ENCODE measurements around the gene ALG5.

Gene ALG5

DNA sequence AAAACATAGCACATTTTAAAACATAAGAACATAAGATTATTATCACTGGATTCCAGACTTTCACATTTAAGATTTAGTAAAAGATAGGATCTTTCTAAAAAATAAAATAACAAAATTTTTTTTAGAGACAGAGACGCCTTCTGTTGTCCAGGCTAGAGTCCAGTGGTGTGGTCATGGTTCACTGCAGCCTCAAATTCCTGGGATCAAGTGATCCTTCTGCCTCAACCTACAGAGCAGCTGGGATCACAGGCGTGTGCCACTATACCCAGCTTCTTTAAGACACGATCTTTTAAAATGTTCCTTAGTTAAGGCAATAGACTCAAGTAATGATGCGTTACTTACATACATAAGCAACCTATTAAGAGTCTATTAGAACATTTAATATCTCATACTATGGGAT is 32.7 kb downstream of the ALG5 start:
- TF ChIP-seq, protein P1, sequence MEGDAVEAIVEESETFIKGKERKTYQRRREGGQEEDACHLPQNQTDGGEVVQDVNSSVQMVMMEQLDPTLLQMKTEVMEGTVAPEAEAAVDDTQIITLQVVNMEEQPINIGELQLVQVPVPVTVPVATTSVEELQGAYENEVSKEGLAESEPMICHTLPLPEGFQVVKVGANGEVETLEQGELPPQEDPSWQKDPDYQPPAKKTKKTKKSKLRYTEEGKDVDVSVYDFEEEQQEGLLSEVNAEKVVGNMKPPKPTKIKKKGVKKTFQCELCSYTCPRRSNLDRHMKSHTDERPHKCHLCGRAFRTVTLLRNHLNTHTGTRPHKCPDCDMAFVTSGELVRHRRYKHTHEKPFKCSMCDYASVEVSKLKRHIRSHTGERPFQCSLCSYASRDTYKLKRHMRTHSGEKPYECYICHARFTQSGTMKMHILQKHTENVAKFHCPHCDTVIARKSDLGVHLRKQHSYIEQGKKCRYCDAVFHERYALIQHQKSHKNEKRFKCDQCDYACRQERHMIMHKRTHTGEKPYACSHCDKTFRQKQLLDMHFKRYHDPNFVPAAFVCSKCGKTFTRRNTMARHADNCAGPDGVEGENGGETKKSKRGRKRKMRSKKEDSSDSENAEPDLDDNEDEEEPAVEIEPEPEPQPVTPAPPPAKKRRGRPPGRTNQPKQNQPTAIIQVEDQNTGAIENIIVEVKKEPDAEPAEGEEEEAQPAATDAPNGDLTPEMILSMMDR (IDR thresholded peaks at IDR 0.05; ENCODE audit: low read depth, low read length, missing control alignments), result no peak
- DNase-seq (ENCODE audit: extremely low read depth, low read depth), result no peak
- no peak overlapping the region for H3K4me3 ChIP-seq (replicated peaks; ENCODE audit: low read depth, low read length)

DNA sequence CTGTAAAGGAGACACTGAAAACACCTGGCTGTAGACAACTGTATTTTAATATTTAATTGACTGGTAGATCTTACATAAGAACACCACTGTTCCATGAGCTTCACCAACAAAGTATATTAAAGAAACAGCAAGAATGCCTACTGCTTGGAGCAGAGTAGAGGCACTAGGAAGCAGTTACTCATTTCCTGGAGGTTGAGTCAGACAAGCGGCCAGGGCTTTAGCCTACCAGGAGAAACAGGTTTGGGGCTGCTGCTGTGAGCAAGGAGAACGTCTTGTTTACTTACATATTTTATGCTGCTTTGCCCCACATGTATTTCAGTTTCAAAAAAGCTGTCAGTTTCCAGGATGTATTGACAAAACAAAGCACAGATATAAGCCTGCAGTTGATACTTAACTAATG is 33.4 kb downstream of the ALG5 start:
- peak; percentile 49 for DNase-seq (ENCODE audit: extremely low read depth, low read depth)
- TF ChIP-seq, protein P1 (IDR thresholded peaks at IDR 0.05; ENCODE audit: low read depth, low read length, missing control alignments), result no peak

DNA sequence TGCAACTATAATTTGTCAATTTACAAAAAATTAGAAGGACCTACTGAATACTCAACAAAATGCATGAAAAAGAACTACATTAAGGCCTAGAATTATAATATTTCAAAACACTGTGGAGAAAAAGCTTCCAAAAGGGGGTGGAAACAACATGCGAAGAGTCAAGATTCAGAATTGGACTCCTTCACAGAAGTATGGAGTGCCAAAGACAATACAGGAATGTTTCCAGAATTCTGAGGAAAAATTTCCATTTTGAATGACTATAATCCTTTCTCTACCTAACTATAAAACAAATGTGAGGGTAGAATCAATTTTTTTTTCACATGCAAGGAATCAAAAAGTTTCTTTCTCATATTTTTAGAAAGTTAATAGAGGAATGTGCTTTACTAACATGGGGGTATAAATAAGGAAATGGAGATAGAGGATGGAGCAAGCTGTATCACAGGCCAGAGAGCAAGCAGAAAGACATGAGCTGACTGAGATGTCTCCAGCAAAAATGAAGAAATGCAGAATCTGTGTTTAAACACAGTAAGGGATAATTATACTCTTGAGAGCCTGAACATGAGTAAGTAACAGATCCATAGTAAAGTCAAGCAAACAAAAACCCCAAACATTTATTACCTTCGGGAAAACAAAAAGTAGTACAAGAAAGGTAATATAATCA is 39.6 kb downstream of the ALG5 start:
- no peak for DNase-seq (ENCODE audit: extremely low read depth, low read depth)
- H3K4me3 ChIP-seq (replicated peaks; ENCODE audit: low read depth, low read length), result no peak overlapping the region
- TF ChIP-seq, protein P1 (IDR thresholded peaks at IDR 0.05; ENCODE audit: low read depth, low read length, missing control alignments), result no peak

More for the DNA sequence above, 33.4 kb downstream of the ALG5 start:
- H3K4me3 ChIP-seq (replicated peaks; ENCODE audit: low read depth, low read length), result no peak overlapping the region

DNA sequence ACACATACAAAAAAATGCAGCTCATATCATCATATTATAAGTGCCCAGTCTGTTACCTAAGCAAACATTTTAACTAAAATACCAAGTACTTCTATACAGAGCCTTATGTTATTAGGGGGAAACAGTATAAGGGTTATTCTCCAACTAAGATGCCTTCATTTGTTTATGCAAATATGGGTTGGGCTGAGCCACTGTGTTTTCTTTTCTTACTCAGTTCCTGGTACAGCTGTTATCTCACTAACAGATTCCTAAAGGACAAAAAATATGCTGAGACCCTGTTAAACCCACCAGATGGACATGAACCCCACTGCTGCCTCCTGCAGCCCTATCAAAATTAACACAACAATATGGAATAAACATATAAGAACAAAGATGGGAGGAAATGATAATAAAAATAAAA is 44.6 kb downstream of the ALG5 start:
- no peak overlapping the region for H3K4me3 ChIP-seq (replicated peaks; ENCODE audit: low read depth, low read length)
- TF ChIP-seq, protein P1 (IDR thresholded peaks at IDR 0.05; ENCODE audit: low read depth, low read length, missing control alignments), result no peak
- DNase-seq (ENCODE audit: extremely low read depth, low read depth), result no peak

DNA sequence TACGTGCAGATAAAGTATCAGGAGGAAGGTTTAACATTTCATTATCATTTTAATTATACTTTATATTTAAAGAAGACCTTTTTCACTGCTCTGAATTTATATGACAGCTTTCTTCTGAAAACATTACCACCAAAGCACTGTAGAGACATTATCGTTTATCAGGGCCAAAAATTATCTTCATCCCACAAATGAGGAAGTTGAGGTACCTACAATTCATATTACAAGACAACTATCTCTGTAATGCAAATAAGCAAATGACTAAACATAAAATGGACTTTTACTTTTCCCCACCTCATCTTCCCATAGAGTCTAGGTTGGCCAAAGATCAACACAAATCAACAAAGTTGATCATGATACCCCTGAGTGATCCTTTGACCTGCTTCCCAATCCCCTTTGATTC is 48.2 kb downstream of the ALG5 start:
- TF ChIP-seq, protein P1 (IDR thresholded peaks at IDR 0.05; ENCODE audit: low read depth, low read length, missing control alignments), result no peak
- H3K4me3 ChIP-seq (replicated peaks; ENCODE audit: low read depth, low read length), result no peak overlapping the region
- DNase-seq (ENCODE audit: extremely low read depth, low read depth), result no peak

DNA sequence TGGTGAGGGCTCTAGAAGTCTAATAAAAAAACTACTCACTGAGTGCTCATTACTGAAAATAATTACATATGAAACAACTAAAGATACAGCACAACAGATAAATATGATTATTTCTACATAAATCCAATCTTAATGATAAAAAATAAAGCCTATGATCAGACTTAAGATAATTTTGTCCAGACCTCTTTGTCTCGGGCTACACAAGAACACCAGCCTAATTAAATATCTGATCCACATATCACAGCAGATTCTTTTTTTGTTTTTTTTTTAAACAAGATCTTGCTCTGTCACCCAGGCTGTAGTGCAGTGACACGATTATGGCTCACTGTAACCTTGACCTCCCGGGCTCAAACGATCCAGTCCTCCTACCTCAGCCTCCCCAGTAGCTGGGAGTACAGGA is 48.8 kb downstream of the ALG5 start:
- H3K4me3 ChIP-seq (replicated peaks; ENCODE audit: low read depth, low read length), result no peak overlapping the region
- TF ChIP-seq, protein P1 (IDR thresholded peaks at IDR 0.05; ENCODE audit: low read depth, low read length, missing control alignments), result no peak
- no peak for DNase-seq (ENCODE audit: extremely low read depth, low read depth)

DNA sequence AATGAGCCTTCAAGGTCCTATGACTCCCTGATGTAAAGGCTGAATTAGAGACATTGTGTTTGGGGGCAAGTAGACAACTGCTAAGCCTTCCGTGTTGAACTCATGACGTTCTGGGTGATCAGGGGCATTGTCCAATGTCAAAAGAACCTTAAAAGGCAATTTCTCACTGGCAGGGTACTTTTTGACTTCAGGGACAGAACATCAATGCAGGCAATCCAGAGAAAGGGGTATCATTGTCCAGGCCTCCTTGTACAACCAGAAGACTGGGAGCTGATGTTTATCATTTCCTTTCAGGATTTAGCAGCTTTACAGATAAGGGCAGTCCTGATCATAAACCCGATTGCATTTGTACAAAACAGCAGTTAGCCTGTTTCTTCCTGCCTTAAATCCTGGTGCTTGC is 54.1 kb downstream of the ALG5 start:
- TF ChIP-seq, protein P1 (IDR thresholded peaks at IDR 0.05; ENCODE audit: low read depth, low read length, missing control alignments), result no peak
- DNase-seq (ENCODE audit: extremely low read depth, low read depth), result no peak
- no peak overlapping the region for H3K4me3 ChIP-seq (replicated peaks; ENCODE audit: low read depth, low read length)
